ENCODE data around the gene RPTOR. TPM values are rescaled to one million over a fixed set of nuclear protein-coding genes. Genes with fewer than 3 reads are reported as not detected.

Gene RPTOR
- total and polyA plus RNA-seq, 4 donors, result 12.4 to 46.1 (median 29.7) TPM

GRCh38 chr17:80708480-80708879 is 163.8 kb downstream of the RPTOR start:
- 81 to 86% methylated on average over 6 of the region's 6 CpGs for WGBS, 2 donors
- H3K9me3 ChIP-seq (ENCODE audit: control insufficient read depth in 4 of 4, insufficient read depth in 3 of 4, low read length in 3 of 4), result no peaks in the 10 kb centered on the region
- H3K27ac ChIP-seq (ENCODE audit: low read depth in 1 of 2, low read length in 1 of 2), result no peak overlapping the region
- H3K27me3 ChIP-seq (ENCODE audit: control insufficient read depth in 3 of 3, insufficient read depth in 3 of 3, low read length in 2 of 3), result no peaks in the 10 kb centered on the region
- no peak overlapping the region for H3K4me3 ChIP-seq
- no peak for ATAC-seq (ENCODE audit: insufficient read depth, low FRiP score)
- no peak for DNase-seq
- TF ChIP-seq, protein P1, sequence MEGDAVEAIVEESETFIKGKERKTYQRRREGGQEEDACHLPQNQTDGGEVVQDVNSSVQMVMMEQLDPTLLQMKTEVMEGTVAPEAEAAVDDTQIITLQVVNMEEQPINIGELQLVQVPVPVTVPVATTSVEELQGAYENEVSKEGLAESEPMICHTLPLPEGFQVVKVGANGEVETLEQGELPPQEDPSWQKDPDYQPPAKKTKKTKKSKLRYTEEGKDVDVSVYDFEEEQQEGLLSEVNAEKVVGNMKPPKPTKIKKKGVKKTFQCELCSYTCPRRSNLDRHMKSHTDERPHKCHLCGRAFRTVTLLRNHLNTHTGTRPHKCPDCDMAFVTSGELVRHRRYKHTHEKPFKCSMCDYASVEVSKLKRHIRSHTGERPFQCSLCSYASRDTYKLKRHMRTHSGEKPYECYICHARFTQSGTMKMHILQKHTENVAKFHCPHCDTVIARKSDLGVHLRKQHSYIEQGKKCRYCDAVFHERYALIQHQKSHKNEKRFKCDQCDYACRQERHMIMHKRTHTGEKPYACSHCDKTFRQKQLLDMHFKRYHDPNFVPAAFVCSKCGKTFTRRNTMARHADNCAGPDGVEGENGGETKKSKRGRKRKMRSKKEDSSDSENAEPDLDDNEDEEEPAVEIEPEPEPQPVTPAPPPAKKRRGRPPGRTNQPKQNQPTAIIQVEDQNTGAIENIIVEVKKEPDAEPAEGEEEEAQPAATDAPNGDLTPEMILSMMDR (IDR thresholded peaks at IDR 0.05; ENCODE audit: control extremely low read depth, extremely low read depth), result no peak
- H3K9ac ChIP-seq (ENCODE audit: insufficient read depth in 1 of 2, low read length in 2 of 2), result no peak overlapping the region
- H3K36me3 ChIP-seq (ENCODE audit: control insufficient read depth in 4 of 4, insufficient read depth in 4 of 4, low read length in 4 of 4), result peaks cover 0 to 12% (median 7%) of the 10 kb centered on the region in 4 donors
- H3K4me1 ChIP-seq (ENCODE audit: control insufficient read depth in 5 of 5, insufficient read depth in 5 of 5, low read length in 5 of 5), result peaks cover 0 to 8% (median 0%) of the 10 kb centered on the region in 5 donors

DNA sequence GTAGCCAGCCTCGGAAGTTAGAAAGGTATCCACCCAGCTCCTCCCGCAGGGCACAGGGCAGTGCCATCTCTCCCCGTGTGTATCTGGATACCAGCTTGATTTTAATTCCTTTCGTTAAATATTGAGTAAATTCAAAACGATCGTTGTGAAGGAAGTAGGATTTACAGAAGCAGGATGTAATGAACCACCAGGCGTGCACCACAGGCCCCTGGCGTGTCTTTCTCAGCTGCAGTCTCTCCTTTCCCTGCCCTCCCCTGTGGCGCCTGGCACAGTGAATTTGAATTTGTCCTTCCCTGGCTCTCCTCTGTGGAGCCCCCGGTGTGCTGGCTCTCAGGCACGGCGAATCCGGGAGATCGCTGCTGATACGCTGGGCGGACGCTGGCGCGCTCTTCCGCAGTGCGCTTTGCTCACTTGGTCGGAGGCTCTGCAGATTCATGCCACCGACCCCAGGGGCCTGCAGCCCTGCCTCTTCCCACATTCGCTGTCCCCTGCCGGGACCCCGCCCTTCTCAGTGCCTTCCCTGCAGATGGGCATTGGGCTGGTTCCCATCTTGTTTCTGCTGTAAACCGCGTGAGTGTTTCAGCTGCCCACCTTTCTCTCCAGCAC is 164.6 kb downstream of the RPTOR start:
- peaks cover 0 to 12% (median 7%) of the 10 kb centered on the region in 4 donors for H3K36me3 ChIP-seq (ENCODE audit: control insufficient read depth in 4 of 4, insufficient read depth in 4 of 4, low read length in 4 of 4)
- H3K27ac ChIP-seq (ENCODE audit: low read depth in 1 of 2, low read length in 1 of 2), result no peak overlapping the region
- TF ChIP-seq, protein P1 (IDR thresholded peaks at IDR 0.05; ENCODE audit: control extremely low read depth, extremely low read depth), result no peak
- DNase-seq, result no peak
- no peak overlapping the region for H3K4me3 ChIP-seq
- no peaks in the 10 kb centered on the region for H3K9me3 ChIP-seq (ENCODE audit: control insufficient read depth in 4 of 4, insufficient read depth in 3 of 4, low read length in 3 of 4)
- no peak overlapping the region for H3K9ac ChIP-seq (ENCODE audit: insufficient read depth in 1 of 2, low read length in 2 of 2)
- no peaks in the 10 kb centered on the region for H3K27me3 ChIP-seq (ENCODE audit: control insufficient read depth in 3 of 3, insufficient read depth in 3 of 3, low read length in 2 of 3)
- peaks cover 0 to 8% (median 0%) of the 10 kb centered on the region in 5 donors for H3K4me1 ChIP-seq (ENCODE audit: control insufficient read depth in 5 of 5, insufficient read depth in 5 of 5, low read length in 5 of 5)
- no peak for ATAC-seq (ENCODE audit: insufficient read depth, low FRiP score)
- 77 to 84% methylated on average over 28 of the region's 28 CpGs for WGBS, 2 donors

DNA sequence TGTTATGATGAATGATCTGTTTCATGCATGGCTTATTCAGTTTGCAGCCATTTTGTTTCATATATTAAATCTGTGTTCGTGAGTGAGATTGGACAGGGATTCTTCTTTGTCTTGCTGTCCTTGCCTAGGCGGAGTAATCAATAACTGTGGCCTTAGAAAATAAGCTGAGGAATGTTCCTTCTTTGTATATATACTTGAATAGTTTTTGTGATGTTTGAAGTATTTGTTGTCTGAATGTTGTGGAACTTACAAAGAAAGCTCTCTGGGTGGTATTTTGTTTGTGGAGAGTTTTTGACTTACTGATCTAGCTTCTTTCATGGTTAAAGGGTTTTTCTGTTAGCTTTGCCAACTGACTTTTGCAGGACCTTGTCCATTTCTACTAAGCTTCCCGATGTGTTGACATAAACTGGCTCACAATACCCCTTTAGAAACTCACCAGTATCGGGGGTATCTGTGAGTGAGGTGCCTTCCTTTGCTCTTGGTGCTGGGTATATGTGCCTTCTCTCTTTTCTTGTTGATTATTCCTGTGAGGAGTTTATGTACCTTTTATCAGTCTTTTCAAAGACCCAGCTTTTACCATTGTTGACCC is 166.2 kb downstream of the RPTOR start:
- Histone ChIP-seq H3K36me3 (ENCODE audit: control insufficient read depth in 4 of 4, insufficient read depth in 4 of 4, low read length in 4 of 4) (peaks cover 0 to 12% (median 7%) of the 10 kb centered on the region in 4 donors), H3K27ac (ENCODE audit: low read depth in 1 of 2, low read length in 1 of 2) (no peak overlapping the region), H3K4me3 (no peak overlapping the region), H3K9ac (ENCODE audit: insufficient read depth in 1 of 2, low read length in 2 of 2) (no peak overlapping the region), H3K4me1 (ENCODE audit: control insufficient read depth in 5 of 5, insufficient read depth in 5 of 5, low read length in 5 of 5) (peaks cover 0 to 7% (median 0%) of the 10 kb centered on the region in 5 donors), H3K9me3 (ENCODE audit: control insufficient read depth in 4 of 4, insufficient read depth in 3 of 4, low read length in 3 of 4) (peaks cover 0 to 7% (median 0%) of the 10 kb centered on the region in 4 donors), H3K27me3 (ENCODE audit: control insufficient read depth in 3 of 3, insufficient read depth in 3 of 3, low read length in 2 of 3) (no peaks in the 10 kb centered on the region)
- WGBS, 2 donors, result 85 to 86% methylated on average over 4 of the region's 4 CpGs
- ATAC-seq (ENCODE audit: insufficient read depth, low FRiP score), result no peak
- TF ChIP-seq, protein P1 (IDR thresholded peaks at IDR 0.05; ENCODE audit: control extremely low read depth, extremely low read depth), result no peak
- no peak for DNase-seq

All from lung (tissue), 12 donors.